K562 (cell line): ENCODE results near the gene NME4. TPM values are rescaled to one million over a fixed set of nuclear protein-coding genes. Genes with fewer than 3 reads are reported as not detected.

Experiments
- MGA ChIP-seq: fragments of 450-650 bp; IDR thresholded peaks from 2 replicates; pipeline ENCODE4 v1.6.1; 2016; ENCODE audit warnings: mild to moderate bottlenecking, moderate library complexity
- polyA plus RNA-seq, 8 experiments: library from polyadenylated mRNA; depleted of rRNA in 4 of 8; stranded (reverse) in 5 of 8; unstranded in 3 of 8; fragments of >200 nt; fragmentation: Nextera tagmentation in 2 of 8; fragmentation: Illumina TruSeq in 1 of 8; extraction: Ambion mirVana in 2 of 8; extraction: Trizol in 1 of 8; gene quantifications; 2 replicates each; pipeline versions ENCODE4 v1.2.1 to v1.2.3, GENCODE V29; 2011 to 2014; ENCODE audit warnings: inconsistent platforms in 1 of 8, missing spikeins in 1 of 8
- total RNA-seq, 7 experiments: library from RNA; depleted of rRNA in 6 of 7; stranded (reverse); fragments of >200 nt in 6 of 7; fragmentation: Illumina TruSeq in 2 of 7; extraction: Trizol in 2 of 7; gene quantifications; 2 replicates each; pipeline versions ENCODE4 v1.2.1 to v1.2.3, GENCODE V29; 2011 to 2021; ENCODE audit warnings: low replicate concordance in 1 of 7

The NME4 gene
- total and polyA plus RNA-seq, 9 of the 15 experiments (the other 6 are each of a cell fraction or from before 2014, with no cell fraction given) = 15.4 to 264 (median 139) TPM

- no peak for TF ChIP-seq MGA
Measured at GRCh38 chr16:370443-370842, 26.6 kb upstream of the NME4 start, which contains the start of gene MRPL28 (continued).
